SH-SY5Y (cell line): ENCODE results near the gene BMPR1A.

Experiments used
- GATA2 ChIP-seq: IDR thresholded peaks from 2 replicates; pipeline ENCODE4 v1.6.1; 2011; ENCODE audit warnings: mild to moderate bottlenecking, low read depth, low read length
- GATA3 ChIP-seq: IDR thresholded peaks from 2 replicates; pipeline ENCODE4 v1.6.1; 2011; ENCODE audit warnings: low read depth, mild to moderate bottlenecking, low read length, moderate library complexity

GRCh38 chr10:86970162-86970981 lies 214.0 kb downstream of the BMPR1A start:
- no peak for TF ChIP-seq GATA3
- no peak for TF ChIP-seq GATA2
